NCI-H82 treated with DMSO at 0.1 percent for 48 hours (cell line): ENCODE measurements around the gene ZNF296.

Experiments
- DNase-seq: peaks from one replicate; lab custom pipeline; 2025; ENCODE audit not compliant: unreplicated experiment; lab: John Stamatoyannopoulos, UW

Gene ZNF296

GRCh38 chr19:45103508-45104319, 27.4 kb upstream of the ZNF296 start:
- peak; percentile 68 for DNase-seq

DNA sequence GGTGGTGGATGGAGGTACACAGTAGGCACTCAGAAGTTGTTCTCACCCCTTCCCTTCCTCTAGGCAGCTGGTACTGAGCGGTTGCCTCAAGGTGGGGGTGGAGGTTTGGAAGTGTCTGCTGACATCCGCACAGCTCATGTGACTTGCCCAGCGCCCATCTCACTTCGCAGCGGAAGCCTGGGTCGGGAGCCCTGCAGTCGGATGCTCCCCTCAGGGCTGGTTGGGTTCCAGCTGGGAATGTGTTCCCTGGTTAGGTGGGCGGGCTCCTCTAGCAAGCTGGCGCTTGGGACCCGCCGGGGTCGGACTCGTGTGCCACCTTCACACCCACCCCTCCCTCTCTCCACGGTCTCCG, 26.9 kb upstream of the ZNF296 start:
- no peak for DNase-seq

DNA sequence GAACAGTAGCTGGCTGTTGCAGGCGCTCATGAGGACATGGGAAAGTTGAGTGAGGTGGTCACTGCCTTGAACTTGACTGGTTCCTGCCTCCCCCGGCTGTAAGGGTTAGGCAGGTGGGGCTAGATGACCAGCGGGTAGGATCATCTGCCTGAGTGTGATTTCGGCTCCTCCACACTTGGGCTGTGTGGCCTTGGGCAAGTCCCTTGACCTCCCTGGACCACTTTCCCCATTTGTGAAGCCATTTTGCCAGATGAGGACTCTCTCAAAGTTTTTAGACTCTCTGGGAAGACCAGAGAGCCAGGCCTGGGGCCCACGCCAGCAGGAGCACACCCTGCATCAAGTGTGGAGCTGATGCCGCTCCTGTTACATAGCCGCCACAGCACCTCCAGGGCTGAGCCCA, 26.2 kb upstream of the ZNF296 start:
- DNase-seq, result no peak

DNA sequence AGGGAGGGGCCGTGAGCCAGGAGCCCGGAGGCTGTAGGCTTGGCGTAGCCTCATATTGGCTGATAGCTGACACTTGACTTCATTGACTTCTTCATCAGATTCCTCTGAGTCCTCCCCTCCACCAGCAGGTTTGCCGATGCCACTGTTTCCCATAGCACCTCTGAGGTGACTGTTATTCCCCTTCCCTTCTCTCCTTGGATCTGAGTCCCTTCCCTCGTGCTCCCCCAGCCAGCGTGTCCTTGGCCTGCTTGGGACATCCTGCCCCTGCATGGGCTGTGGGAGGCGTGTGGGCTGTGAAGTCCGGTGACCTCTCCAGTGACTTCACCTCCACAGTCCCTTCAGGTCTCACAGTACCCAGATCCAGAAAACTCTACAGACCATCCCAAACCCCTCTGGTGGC, 25.5 kb upstream of the ZNF296 start:
- DNase-seq, result no peak

- DNase-seq, result no peak
Measured at GRCh38 chr19:45100846-45101252, 24.6 kb upstream of the ZNF296 start.

DNA sequence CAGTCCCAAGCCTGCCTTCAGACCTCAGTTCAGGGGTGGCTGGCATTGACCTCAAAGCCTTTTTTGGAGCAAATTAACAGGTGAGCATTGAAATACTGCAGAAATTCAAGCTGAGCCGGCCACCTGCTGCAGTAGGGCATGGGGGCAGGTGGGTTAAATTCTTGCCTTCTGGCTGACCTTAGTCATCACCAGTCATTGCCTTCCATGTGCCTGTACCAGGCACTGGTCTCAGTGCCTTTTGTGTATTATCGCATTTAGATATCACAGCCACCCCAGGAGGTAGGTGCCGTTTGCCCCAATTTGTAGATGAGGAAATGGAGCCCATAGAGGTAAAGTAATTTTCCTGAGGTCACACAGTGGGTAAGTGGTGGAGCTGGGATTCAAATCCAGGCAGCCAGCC, 23.9 kb upstream of the ZNF296 start:
- no peak for DNase-seq

GRCh38 chr19:45099467-45100191, 23.4 kb upstream of the ZNF296 start:
- DNase-seq, result no peak

DNA sequence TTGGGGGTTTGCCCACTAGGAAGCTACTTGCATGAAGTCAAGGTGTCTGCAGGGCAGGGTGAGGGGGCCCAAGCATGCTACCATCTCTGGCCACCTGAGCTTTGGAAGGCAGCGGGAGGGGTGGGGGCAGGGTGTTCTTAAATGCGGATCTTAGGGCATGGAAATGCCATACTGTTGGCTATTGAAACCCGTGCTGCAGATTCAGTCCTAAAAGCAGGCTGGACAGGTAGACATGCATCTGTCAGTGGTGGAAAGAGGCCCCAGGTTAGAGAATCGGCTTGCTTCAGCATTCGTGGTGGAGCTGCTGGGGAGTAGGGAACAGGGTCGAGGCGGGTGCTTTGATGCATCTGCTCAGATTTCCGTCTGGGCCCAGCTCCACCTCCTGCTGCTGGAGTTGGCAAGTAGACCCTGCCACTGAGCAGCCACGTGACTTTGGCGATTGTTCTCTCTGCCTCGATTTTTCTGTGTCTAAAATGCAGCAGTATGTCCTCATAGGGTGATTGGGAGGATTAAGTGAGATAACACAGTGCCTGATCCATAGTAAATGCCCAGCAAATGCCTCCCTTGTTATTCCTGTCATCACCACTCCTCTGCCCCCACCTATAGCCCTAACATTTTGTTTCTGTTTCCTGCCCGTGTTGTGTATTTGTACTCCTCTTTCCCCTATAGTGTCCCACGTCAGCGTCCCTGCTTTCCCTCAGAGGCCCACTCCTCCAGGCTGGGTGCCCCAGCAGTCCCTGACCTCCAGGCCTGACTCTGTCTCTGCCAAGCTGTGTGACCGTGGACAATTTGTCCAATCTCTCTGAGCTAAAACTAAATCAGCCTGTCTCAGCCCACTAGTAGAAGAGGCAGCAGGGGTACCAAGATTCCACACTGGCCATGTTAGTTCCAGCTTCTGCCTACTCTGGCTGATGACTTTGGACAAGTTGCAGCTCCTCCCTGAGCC, 22.5 kb upstream of the ZNF296 start:
- DNase-seq, result no peak

DNA sequence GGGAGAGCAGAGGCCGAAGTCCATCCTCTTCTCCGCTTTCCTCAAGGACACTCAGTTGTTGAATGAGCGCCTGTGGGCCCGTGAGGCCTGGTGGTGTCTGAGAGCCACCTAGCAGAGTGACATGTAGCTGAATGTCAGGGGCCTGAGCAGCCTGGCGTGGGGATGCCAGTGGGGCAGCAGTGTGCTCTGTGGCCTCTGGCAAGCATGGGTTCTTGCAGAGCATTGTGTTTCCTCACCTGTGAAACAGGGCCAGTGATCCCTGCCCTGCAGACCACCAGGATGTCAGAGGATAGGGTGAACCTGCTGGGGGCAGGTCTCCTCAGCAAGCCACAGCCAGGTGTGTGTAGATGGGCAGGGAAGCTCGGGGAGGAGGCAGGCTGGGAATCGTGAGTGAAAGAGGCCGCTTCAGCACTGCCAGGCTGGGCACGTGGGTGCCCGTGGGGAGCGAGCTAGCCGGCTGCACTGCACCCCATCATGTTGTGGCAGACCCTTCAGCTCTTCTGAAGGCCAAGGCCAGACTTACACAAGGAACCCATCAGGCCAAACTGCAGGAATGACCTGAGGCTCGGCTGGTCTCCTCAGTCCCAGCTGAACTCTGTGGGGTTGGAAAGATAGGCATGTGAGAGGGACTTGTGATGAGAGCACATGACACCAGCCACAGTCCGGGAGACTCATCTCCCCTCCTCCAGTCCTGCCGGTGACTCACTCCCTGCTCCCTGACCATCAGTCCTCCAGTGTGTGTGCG, 21.7 kb upstream of the ZNF296 start:
- DNase-seq, result no peak

- no peak for DNase-seq
Measured at GRCh38 chr19:45097450-45097775, 21.1 kb upstream of the ZNF296 start.

GRCh38 chr19:45096700-45097099, 20.4 kb upstream of the ZNF296 start:
- no peak for DNase-seq

DNA sequence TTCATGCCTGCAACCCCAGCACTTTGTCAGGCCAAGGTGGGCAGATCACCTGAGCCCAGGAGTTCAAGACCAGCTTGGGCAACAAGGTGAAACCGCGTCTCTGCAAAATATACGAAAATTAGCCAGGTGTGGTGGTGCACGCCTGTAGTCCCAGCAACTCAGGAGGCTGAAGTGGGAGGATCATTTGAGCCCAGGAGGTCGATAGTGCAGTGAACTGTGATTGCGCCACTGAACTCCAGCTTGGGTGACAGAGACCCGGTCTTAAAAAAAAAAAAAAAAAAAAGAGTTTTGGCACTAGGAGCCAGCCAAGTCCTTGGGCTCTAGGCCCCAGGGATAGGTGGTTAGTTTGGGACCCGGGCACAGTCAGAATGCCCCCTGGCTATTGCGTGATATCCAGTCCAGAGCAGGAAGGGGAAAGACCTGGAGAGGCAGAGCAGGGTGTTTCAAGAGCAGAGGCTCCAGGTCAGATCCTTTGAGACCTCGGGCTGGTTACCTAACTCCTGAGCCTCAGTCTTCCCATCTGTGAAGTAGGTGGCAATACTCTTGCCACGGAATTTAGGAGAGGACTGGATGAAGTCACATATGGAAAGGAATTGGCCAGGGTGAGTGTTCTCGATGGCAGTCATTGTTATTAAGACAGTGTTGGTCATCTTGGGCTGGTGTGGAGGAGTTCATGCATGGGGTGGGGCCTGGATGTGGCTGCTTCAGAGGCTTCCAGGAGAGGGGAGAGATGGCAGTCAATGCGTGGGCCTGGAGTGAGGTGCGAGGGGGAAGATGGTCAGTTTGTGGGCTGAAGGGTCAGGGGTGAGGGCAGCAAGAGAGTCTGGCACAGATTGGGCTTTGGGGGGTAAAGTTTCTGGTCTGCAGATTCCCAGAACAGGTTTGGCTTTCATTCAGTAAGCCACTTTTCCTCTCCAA, 19.5 kb upstream of the ZNF296 start:
- no peak for DNase-seq

- DNase-seq, result no peak
Measured at GRCh38 chr19:45094707-45095106, 18.4 kb upstream of the ZNF296 start.

GRCh38 chr19:45094137-45094536, 17.9 kb upstream of the ZNF296 start:
- no peak for DNase-seq

DNA sequence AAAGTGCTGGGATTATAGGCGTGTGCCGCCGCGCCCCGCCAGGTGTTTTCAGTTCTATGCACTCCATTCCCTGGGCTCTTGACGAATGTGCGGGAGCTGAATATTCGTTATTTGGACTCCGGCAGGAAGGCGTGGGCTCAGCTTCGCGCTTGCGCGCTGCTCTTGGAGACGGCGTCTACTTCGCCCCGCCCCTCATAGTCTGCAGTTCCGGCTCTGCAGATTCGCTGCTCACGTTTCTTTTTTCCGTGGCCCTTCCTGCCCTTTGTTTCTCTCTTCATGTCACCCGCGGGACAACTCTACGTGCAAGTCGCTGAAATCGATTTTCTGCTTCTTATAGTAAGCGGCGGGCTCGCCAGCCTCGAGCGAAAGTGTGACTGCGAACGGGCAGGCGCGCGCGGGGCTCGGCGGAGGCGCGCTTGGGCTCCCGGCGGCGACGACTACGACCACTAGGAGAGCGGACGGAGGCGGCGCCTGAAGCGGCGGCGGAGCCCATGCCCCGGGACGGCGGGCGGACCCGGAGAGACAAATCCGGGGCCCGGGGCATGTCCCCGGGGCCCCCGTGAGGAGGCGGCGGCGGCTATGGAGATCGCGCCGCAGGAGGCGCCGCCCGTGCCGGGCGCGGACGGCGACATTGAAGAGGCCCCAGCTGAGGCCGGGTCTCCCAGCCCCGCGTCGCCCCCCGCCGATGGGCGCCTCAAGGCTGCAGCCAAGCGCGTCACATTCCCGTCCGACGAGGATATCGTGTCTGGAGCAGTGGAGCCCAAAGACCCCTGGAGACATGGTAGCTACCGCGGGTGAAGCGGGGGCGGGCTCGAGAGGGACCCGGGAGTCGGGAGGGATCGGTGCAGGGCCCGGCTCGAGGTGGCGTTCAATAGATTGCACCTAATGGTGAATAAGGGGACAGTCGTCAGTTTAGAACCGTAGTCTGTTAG, 16.7 kb upstream of the ZNF296 start, which contains the start of gene PPP1R37:
TSS of gene PPP1R37 (plus strand) at position 433 of the 932 bp plus-strand sequence. CDS start at position 580, 147 bp downstream.
- DNase-seq, result peak; percentile 94

DNA sequence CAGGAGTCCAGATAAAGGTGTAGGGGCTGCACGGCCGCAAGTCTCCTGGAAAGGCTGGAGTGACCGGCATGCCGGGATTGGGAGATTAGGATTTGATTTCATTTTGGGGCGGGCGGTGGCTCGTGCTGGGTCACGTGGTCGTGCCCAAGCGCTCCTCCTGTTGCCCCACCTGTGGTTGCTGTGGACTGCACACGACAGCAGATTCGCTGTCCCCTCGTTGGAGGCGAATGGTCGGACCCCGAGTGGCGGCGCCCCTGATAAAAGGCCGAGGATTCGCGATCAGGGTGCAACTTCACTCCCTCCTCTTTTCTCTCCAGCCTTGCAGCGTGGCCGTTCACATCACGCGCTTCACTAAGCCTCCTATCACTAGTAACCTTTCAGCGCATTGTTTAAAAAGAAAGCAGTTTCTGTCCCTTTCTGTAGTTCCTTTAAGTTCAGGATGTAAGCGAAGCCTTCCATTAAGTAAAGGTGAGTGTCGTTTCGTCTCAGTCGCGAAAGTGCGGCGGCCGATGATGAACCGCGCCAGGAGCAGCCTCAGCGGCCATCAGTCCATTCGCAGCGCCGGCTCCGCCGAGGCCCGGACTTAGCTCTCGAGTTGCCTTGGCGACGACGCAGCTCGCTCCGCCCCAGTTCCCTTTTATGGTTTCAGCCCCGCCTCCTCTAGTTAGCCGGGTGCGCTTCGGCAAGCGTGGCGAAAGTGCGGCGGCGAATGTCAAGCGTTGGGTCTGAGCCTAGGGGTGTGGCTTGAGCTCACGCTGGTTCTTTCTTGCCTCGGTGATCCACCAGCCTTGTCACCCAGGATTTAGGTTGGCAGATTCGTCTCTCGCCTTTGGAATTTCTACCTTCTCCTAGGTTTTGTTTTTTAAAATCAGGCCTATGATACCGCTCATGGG, 15.0 kb upstream of the ZNF296 start:
- DNase-seq, result peak; percentile 98

DNA sequence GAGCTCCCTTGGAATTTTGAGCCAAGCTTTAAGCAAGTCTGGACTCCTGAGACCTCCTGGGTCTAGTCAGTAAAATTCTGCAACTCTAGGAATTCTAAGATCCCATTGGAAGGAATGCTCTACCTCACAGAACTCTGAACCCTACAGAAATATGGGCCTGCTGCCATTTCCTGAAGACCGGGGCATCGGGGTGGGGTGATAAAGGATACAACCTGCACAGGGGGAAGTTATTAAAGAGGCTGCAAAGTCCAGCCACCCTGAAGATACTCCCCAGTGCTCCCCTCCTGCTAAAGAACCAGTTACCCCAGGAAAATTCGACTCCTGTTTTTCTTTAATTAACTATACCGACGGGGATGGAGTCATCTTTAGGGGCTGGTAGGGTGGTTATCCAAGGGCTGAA, 14.3 kb upstream of the ZNF296 start:
- no peak for DNase-seq

GRCh38 chr19:45090034-45090433, 13.8 kb upstream of the ZNF296 start:
- no peak for DNase-seq
